CD8-positive, alpha-beta memory T cell (primary cell): ENCODE data around the gene GP9. TPM values are rescaled to one million over a fixed set of nuclear protein-coding genes. Genes with fewer than 3 reads are reported as not detected.

ENCODE experiments used
- CTCF ChIA-PET: fragments of 350-600 bp; sonication (Branson Sonifier 250); formaldehyde crosslinking; loops from one replicate; lab custom pipeline; 2021; ENCODE audit warnings: antibody characterized with exemption; lab: Charles Lee
- POLR2A ChIA-PET: fragments of 350-600 bp; sonication (Branson Sonifier 250); formaldehyde crosslinking; loops from one replicate; lab custom pipeline; 2021; ENCODE audit warnings: antibody characterized with exemption; lab: Charles Lee
- DNase-seq, 5 donors: peaks; one replicate each; pipeline versions ENCODE4 v3.0.0 to v3.0.0-alpha.2; 2020 to 2022; ENCODE audit warnings: mixed read lengths in 1 of 5
- H3K27ac ChIP-seq: one replicate; pipeline ENCODE4 v1.7.0; 2013; ENCODE audit warnings: low read depth, mild to moderate bottlenecking, low read length, moderate library complexity
- H3K27me3 ChIP-seq: 2 replicates; pipeline ENCODE4 v1.7.0; 2013; ENCODE audit warnings: low read length, mild to moderate bottlenecking; ENCODE audit not compliant: insufficient read depth, poor library complexity, severe bottlenecking
- H3K36me3 ChIP-seq: 2 replicates; pipeline ENCODE4 v1.7.0; 2013; ENCODE audit warnings: mild to moderate bottlenecking, low read length, moderate library complexity; ENCODE audit not compliant: insufficient read depth
- H3K4me1 ChIP-seq: 2 replicates; pipeline ENCODE4 v1.7.0; 2013; ENCODE audit warnings: mild to moderate bottlenecking, low read length, moderate library complexity; ENCODE audit not compliant: insufficient read depth
- H3K4me3 ChIP-seq: 2 replicates; pipeline ENCODE4 v1.7.0; 2013; ENCODE audit warnings: mild to moderate bottlenecking, low read length
- H3K9me3 ChIP-seq: 2 replicates; pipeline ENCODE4 v1.7.0; 2013; ENCODE audit warnings: mild to moderate bottlenecking, low read length
- H3K27ac Mint-ChIP-seq, 8 donors: one replicate each; pipeline ENCODE4 v1.8.0; 2020 to 2021; ENCODE audit warnings: mixed read lengths in 8 of 8, mild to moderate bottlenecking in 6 of 8, inconsistent platforms in 3 of 8, moderate library complexity in 3 of 8
- H3K27me3 Mint-ChIP-seq, 2 donors: one replicate each; pipeline ENCODE4 v1.8.0; 2020 to 2021; ENCODE audit warnings: mixed read lengths in 2 of 2, mild to moderate bottlenecking in 1 of 2, moderate library complexity in 1 of 2
- H3K36me3 Mint-ChIP-seq, 3 donors: one replicate each; pipeline ENCODE4 v1.8.0; 2020 to 2021; ENCODE audit warnings: mixed read lengths in 3 of 3, inconsistent platforms in 1 of 3, mild to moderate bottlenecking in 1 of 3
- H3K4me1 Mint-ChIP-seq, 3 donors: one replicate each; pipeline ENCODE4 v1.8.0; 2020 to 2021; ENCODE audit warnings: mixed read lengths in 3 of 3, inconsistent platforms in 1 of 3, mild to moderate bottlenecking in 1 of 3
- H3K4me3 Mint-ChIP-seq, 7 donors: one replicate each; pipeline ENCODE4 v1.8.0; 2020 to 2021; ENCODE audit warnings: mixed read lengths in 7 of 7, mild to moderate bottlenecking in 6 of 7, moderate library complexity in 4 of 7, inconsistent platforms in 2 of 7
- H3K9me3 Mint-ChIP-seq, 5 donors: one replicate each; pipeline ENCODE4 v1.8.0; 2020 to 2022; ENCODE audit warnings: mixed read lengths in 5 of 5, mild to moderate bottlenecking in 3 of 5, moderate library complexity in 2 of 5, inconsistent platforms in 1 of 5
- polyA plus RNA-seq: library from polyadenylated mRNA; unstranded; fragments of 300-500 nt; fragmentation: Illumina TruSeq; gene quantifications from one replicate; pipeline ENCODE4 v1.2.3, GENCODE V29; 2021
- total RNA-seq, 2 experiments: library from RNA; stranded (reverse); gene quantifications; one replicate each; pipeline ENCODE4 v1.2.3, GENCODE V29; 2021

GP9 gene
- total and polyA plus RNA-seq, 3 experiments from 2014 or later = not detected

GRCh38 chr3:129016720-129017483, 43.7 kb upstream of the GP9 start:
- peak overlapping the region; percentile 8 for H3K4me3 ChIP-seq
- peak overlapping the region; percentile 57 for H3K27ac ChIP-seq
- peak overlapping the region in 6 of 7 donors; percentile 29 to 85 (median 75) for H3K4me3 Mint-ChIP-seq
- H3K27me3 Mint-ChIP-seq = peaks cover 0 to 3% of the 10 kb centered on the region in 2 donors
- no peaks in the 10 kb centered on the region for H3K27me3 ChIP-seq
- DNase-seq = peak in 4 of 5 donors; percentile 22 to 74 (median 46)
- ChIA-PET POLR2A (interaction anchor here (0.9 to 2.9 kb wide), 10 partner anchors 10 to 299 kb away, joined by 3 to 50 read pairs (median 6); partner anchors contain the start of genes CFAP92 and RAB43), CTCF (interaction anchor here (0.8 to 10.0 kb wide), 19 partner anchors 9 to 299 kb away, joined by 3 to 98 read pairs (median 9); partner anchors contain the start of gene CFAP92)
- H3K27ac Mint-ChIP-seq = peak overlapping the region; percentile 82 to 100 (median 94)
- H3K9me3 ChIP-seq = no peaks in the 10 kb centered on the region
- H3K36me3 Mint-ChIP-seq = no peaks in the 10 kb centered on the region
- H3K4me1 ChIP-seq = peaks cover 40% of the 10 kb centered on the region
- H3K36me3 ChIP-seq = no peaks in the 10 kb centered on the region
- peaks cover 45 to 54% (median 52%) of the 10 kb centered on the region in 3 donors for H3K4me1 Mint-ChIP-seq
- no peaks in the 10 kb centered on the region for H3K9me3 Mint-ChIP-seq

GRCh38 chr3:129017484-129017899, 43.1 kb upstream of the GP9 start:
- no peaks in the 10 kb centered on the region for H3K9me3 ChIP-seq
- ChIA-PET CTCF (interaction anchor here (1.6 to 10.0 kb wide), 11 partner anchors 9 to 229 kb away, joined by 4 to 98 read pairs (median 22); partner anchors contain the start of gene CFAP92), POLR2A (interaction anchor here (1.1 to 2.9 kb wide), 4 partner anchors 9 to 298 kb away, joined by 3 to 50 read pairs (median 12); a partner anchor contains a TSS)
- peak overlapping the region; percentile 72 to 99 (median 92) for H3K27ac Mint-ChIP-seq
- H3K9me3 Mint-ChIP-seq = no peaks in the 10 kb centered on the region
- H3K36me3 Mint-ChIP-seq = no peaks in the 10 kb centered on the region
- H3K4me1 Mint-ChIP-seq = peaks cover 50 to 58% (median 57%) of the 10 kb centered on the region in 3 donors
- H3K27me3 Mint-ChIP-seq = peaks cover 0 to 3% of the 10 kb centered on the region in 2 donors
- H3K27me3 ChIP-seq = no peaks in the 10 kb centered on the region
- peak overlapping the region in 5 of 7 donors; percentile 40 to 55 (median 51) for H3K4me3 Mint-ChIP-seq
- peak overlapping the region; percentile 13 for H3K27ac ChIP-seq
- peaks cover 40% of the 10 kb centered on the region for H3K4me1 ChIP-seq
- no peak for DNase-seq
- peak overlapping the region; percentile 8 for H3K4me3 ChIP-seq
- no peaks in the 10 kb centered on the region for H3K36me3 ChIP-seq

- ChIA-PET POLR2A (no interaction called here), CTCF (interaction anchor here (5.6 to 10.0 kb wide), 3 partner anchors 8 to 228 kb away, joined by 35 to 98 read pairs (median 96); no protein-coding TSS in a partner anchor)
- H3K9me3 Mint-ChIP-seq = no peaks in the 10 kb centered on the region
- H3K4me3 Mint-ChIP-seq = peak overlapping the region in 1 of 7 donors; percentile 13
- peaks cover 49 to 65% (median 53%) of the 10 kb centered on the region in 3 donors for H3K4me1 Mint-ChIP-seq
- H3K36me3 Mint-ChIP-seq = no peaks in the 10 kb centered on the region
- no peak for DNase-seq
- H3K27ac Mint-ChIP-seq = peak overlapping the region; percentile 72 to 99 (median 92)
- Histone ChIP-seq H3K4me3 (no peak overlapping the region), H3K9me3 (no peaks in the 10 kb centered on the region), H3K27me3 (no peaks in the 10 kb centered on the region), H3K4me1 (peaks cover 40% of the 10 kb centered on the region), H3K36me3 (no peaks in the 10 kb centered on the region), H3K27ac (no peak overlapping the region)
- peaks cover 0 to 3% of the 10 kb centered on the region in 2 donors for H3K27me3 Mint-ChIP-seq
Measured at GRCh38 chr3:129018271-129018670, 42.3 kb upstream of the GP9 start.

GRCh38 chr3:129018751-129019150, 41.8 kb upstream of the GP9 start:
- Histone ChIP-seq H3K4me3 (no peak overlapping the region), H3K36me3 (no peaks in the 10 kb centered on the region), H3K9me3 (no peaks in the 10 kb centered on the region), H3K4me1 (peaks cover 40% of the 10 kb centered on the region), H3K27me3 (no peaks in the 10 kb centered on the region), H3K27ac (no peak overlapping the region)
- Mint-ChIP-seq H3K4me3 (no peak overlapping the region), H3K4me1 (peaks cover 49 to 63% (median 53%) of the 10 kb centered on the region in 3 donors), H3K27ac (peak overlapping the region; percentile 23 to 92 (median 70)), H3K9me3 (no peaks in the 10 kb centered on the region), H3K36me3 (no peaks in the 10 kb centered on the region), H3K27me3 (peaks cover 0 to 3% of the 10 kb centered on the region in 2 donors)
- ChIA-PET POLR2A (no interaction called here), CTCF (interaction anchor here (5.1 to 10.0 kb wide), 3 partner anchors 8 to 49 kb away, joined by 23 to 98 read pairs (median 96); no protein-coding TSS in a partner anchor)
- no peak for DNase-seq

- ChIA-PET CTCF (interaction anchor here (1.9 to 10.0 kb wide), 3 partner anchors 14 to 49 kb away, joined by 5 to 98 read pairs (median 23); no protein-coding TSS in a partner anchor), POLR2A (no interaction called here)
- Histone ChIP-seq H3K36me3 (no peaks in the 10 kb centered on the region), H3K4me3 (no peak overlapping the region), H3K27ac (no peak overlapping the region), H3K27me3 (no peaks in the 10 kb centered on the region), H3K9me3 (no peaks in the 10 kb centered on the region), H3K4me1 (peaks cover 40% of the 10 kb centered on the region)
- H3K4me1 Mint-ChIP-seq = peaks cover 49 to 60% (median 52%) of the 10 kb centered on the region in 3 donors
- peak overlapping the region in 2 of 8 donors; percentile 68 to 92 for H3K27ac Mint-ChIP-seq
- DNase-seq = no peak
- H3K36me3 Mint-ChIP-seq = no peaks in the 10 kb centered on the region
- H3K4me3 Mint-ChIP-seq = no peak overlapping the region
- H3K27me3 Mint-ChIP-seq = peaks cover 0 to 3% of the 10 kb centered on the region in 2 donors
- no peaks in the 10 kb centered on the region for H3K9me3 Mint-ChIP-seq
Measured at GRCh38 chr3:129019266-129019665, 41.3 kb upstream of the GP9 start.

GRCh38 chr3:129020691-129021090, 39.9 kb upstream of the GP9 start:
- ChIA-PET CTCF (interaction anchor here (1.9 to 10.0 kb wide), 3 partner anchors 15 to 51 kb away, joined by 5 to 98 read pairs (median 23); no protein-coding TSS in a partner anchor), POLR2A (no interaction called here)
- Mint-ChIP-seq H3K4me1 (peaks cover 42 to 53% (median 44%) of the 10 kb centered on the region in 3 donors), H3K4me3 (no peak overlapping the region), H3K27ac (peak overlapping the region in 1 of 8 donors; percentile 51), H3K27me3 (peaks cover 0 to 3% of the 10 kb centered on the region in 2 donors), H3K36me3 (peaks cover 0 to 2% (median 0%) of the 10 kb centered on the region in 3 donors), H3K9me3 (no peaks in the 10 kb centered on the region)
- H3K27me3 ChIP-seq = no peaks in the 10 kb centered on the region
- no peaks in the 10 kb centered on the region for H3K9me3 ChIP-seq
- H3K27ac ChIP-seq = no peak overlapping the region
- peaks cover 28% of the 10 kb centered on the region for H3K4me1 ChIP-seq
- no peaks in the 10 kb centered on the region for H3K36me3 ChIP-seq
- no peak overlapping the region for H3K4me3 ChIP-seq
- DNase-seq = no peak

GRCh38 chr3:129021140-129021551, 39.4 kb upstream of the GP9 start:
- no peak for DNase-seq
- ChIA-PET POLR2A (no interaction called here), CTCF (interaction anchor here (1.0 to 10.0 kb wide), 5 partner anchors 8 to 51 kb away, joined by 3 to 98 read pairs (median 5); no protein-coding TSS in a partner anchor)
- no peaks in the 10 kb centered on the region for H3K27me3 ChIP-seq
- Mint-ChIP-seq H3K4me3 (no peak overlapping the region), H3K27ac (peak overlapping the region in 2 of 8 donors; percentile 24 to 33), H3K9me3 (no peaks in the 10 kb centered on the region), H3K4me1 (peaks cover 38 to 53% (median 44%) of the 10 kb centered on the region in 3 donors), H3K27me3 (peaks cover 0 to 3% of the 10 kb centered on the region in 2 donors), H3K36me3 (peaks cover 0 to 2% (median 0%) of the 10 kb centered on the region in 3 donors)
- peaks cover 27% of the 10 kb centered on the region for H3K4me1 ChIP-seq
- no peak overlapping the region for H3K4me3 ChIP-seq
- H3K36me3 ChIP-seq = no peaks in the 10 kb centered on the region
- H3K9me3 ChIP-seq = no peaks in the 10 kb centered on the region
- no peak overlapping the region for H3K27ac ChIP-seq
